ENCODE data around the gene VAC14.

- TF ChIP-seq POLR2AphosphoS5 (IDR thresholded peaks at IDR 0.05; ENCODE audit: low read depth, low read length) (no peak), POLR2A (IDR thresholded peaks at IDR 0.05; ENCODE audit: low read depth, low read length) (no peak)
These were observed 96.4 kb downstream of the VAC14 start for GRCh38 chr16:70704586-70704985.
